Sigmoid colon (tissue), 7 donors: Measurements from ENCODE around the gene ESYT1. TPM values are rescaled to one million over a fixed set of nuclear protein-coding genes. Genes with fewer than 3 reads are reported as not detected.
"Not testable (repeated sequence)": the region's sequence is repeated elsewhere in the genome, so short reads cannot be mapped to it uniquely, and the experiment has no call there.

Source experiments
- DNase-seq: peaks from one replicate; pipeline ENCODE4 v3.0.0-alpha.2; 2019
- H3K27ac ChIP-seq, 4 donors: fragments of 200-600 bp; sonication (generic); one replicate each; pipeline ENCODE4 v1.5.1; 2016 to 2019; ENCODE audit warnings: mild to moderate bottlenecking in 1 of 4
- H3K27me3 ChIP-seq, 3 donors: fragments of 200-600 bp; sonication (generic); one replicate each; pipeline ENCODE4 v1.5.1; 2019; ENCODE audit warnings: mild to moderate bottlenecking in 1 of 3
- H3K36me3 ChIP-seq, 4 donors: fragments of 200-600 bp; sonication (generic); one replicate each; pipeline ENCODE4 v1.5.1; 2016 to 2019
- H3K4me1 ChIP-seq, 4 donors: fragments of 200-600 bp; sonication (generic); one replicate each; pipeline ENCODE4 v1.5.1; 2017 to 2019
- H3K4me3 ChIP-seq, 4 donors: fragments of 200-600 bp; sonication (generic); one replicate each; pipeline ENCODE4 v1.5.1; 2017 to 2019; ENCODE audit warnings: mild to moderate bottlenecking in 2 of 4, moderate library complexity in 1 of 4
- H3K9me3 ChIP-seq, 4 donors: fragments of 200-600 bp in 3 of 4; sonication (generic) in 3 of 4; one replicate each; pipeline versions ENCODE4 v1.5.1 to v1.6.1; 2013 to 2019
- EP300 ChIP-seq, 4 donors: sonication (generic); formaldehyde crosslinking; IDR thresholded peaks; one replicate each; pipeline ENCODE4 v1.6.1; 2017; ENCODE audit warnings: antibody characterized with exemption in 4 of 4
- POLR2A ChIP-seq, 2 donors: fragments of 450-650 bp; IDR thresholded peaks; one replicate each; pipeline ENCODE4 v1.6.1; 2016; ENCODE audit warnings: antibody characterized with exemption in 2 of 2, mild to moderate bottlenecking in 2 of 2, moderate library complexity in 2 of 2
- POLR2AphosphoS5 ChIP-seq, 4 donors: sonication (generic); formaldehyde crosslinking; IDR thresholded peaks; one replicate each; pipeline ENCODE4 v1.6.1; 2017; ENCODE audit warnings: antibody characterized with exemption in 4 of 4
- WGBS, 2 donors: extraction: QIAGEN DNeasy Blood & Tissue Kit; methylation state at CpG; one replicate each; pipeline ENCODE4 v1.1.7; 2013; 5-methylcytosine and 5-hydroxymethylcytosine counted together
- intact Hi-C: fragments of 100-400 bp; cut with DNase I; formaldehyde crosslinking; loops from one replicate; pipeline ENCODE4 v1.15.1; 2023
- polyA plus RNA-seq, 3 donors: library from polyadenylated mRNA; stranded (reverse); fragments of 200-250 nt; gene quantifications; one replicate each; pipeline ENCODE4 v1.2.3, GENCODE V29; 2013
- total RNA-seq, 4 donors: library from RNA; depleted of rRNA; stranded (reverse); fragments of >200 nt; gene quantifications; one replicate each; pipeline ENCODE4 v1.1.0, GENCODE V29; 2016
- TF ChIP-seq, protein P1 (sequence below), 4 experiments: fragments of 450-650 bp in 3 of 4; fragments of 200-600 bp in 1 of 4; IDR thresholded peaks; one replicate each; pipeline ENCODE4 v1.5.1; 2016 to 2019; ENCODE audit warnings: antibody characterized with exemption in 4 of 4, mild to moderate bottlenecking in 3 of 4, moderate library complexity in 2 of 4
- donor health status: healthy with polysubstance abuse.
- donor health status: Bipolar disorder and iron deficiency.
- donor health status: healthy.

The ESYT1 gene
- total and polyA plus RNA-seq, 7 donors = 9.0 to 102 (median 73.9) TPM

DNA sequence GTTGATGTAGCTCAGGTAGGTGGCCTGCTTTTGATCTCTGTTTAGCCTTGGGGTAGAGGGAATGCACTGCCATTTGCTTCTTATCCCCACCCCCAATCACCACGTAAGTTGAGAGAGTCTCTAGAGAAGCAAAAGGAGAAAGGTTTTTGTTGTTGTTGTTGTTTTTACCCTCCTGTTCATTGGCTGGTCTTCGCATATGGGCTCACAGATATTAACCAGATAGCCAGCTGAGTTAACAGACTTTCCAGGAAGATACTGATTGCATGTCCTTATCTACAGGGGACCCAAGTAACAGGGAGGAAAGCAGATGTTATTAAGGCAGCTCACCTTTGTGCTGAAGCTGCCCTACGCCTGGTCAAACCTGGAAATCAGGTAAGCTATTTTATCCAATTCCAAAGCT, 20.8 kb upstream of the ESYT1 start:
- intact Hi-C loops = no loop called here
- peaks cover 0 to 27% (median 21%) of the 10 kb centered on the region in 4 donors for H3K4me1 ChIP-seq
- H3K27me3 ChIP-seq = no peaks in the 10 kb centered on the region
- H3K4me3 ChIP-seq = no peak overlapping the region
- no peak for DNase-seq
- peaks cover 36 to 57% (median 48%) of the 10 kb centered on the region in 4 donors for H3K36me3 ChIP-seq
- H3K27ac ChIP-seq = no peak overlapping the region
- 95 to 96% methylated on average over 3 of the region's 3 CpGs for WGBS, 2 donors
- H3K9me3 ChIP-seq = no peaks in the 10 kb centered on the region
- TF ChIP-seq POLR2A (IDR thresholded peaks at IDR 0.05) (no peak), POLR2AphosphoS5 (IDR thresholded peaks at IDR 0.05) (no peak), EP300 (IDR thresholded peaks at IDR 0.05) (no peak)
- TF ChIP-seq, protein P1, sequence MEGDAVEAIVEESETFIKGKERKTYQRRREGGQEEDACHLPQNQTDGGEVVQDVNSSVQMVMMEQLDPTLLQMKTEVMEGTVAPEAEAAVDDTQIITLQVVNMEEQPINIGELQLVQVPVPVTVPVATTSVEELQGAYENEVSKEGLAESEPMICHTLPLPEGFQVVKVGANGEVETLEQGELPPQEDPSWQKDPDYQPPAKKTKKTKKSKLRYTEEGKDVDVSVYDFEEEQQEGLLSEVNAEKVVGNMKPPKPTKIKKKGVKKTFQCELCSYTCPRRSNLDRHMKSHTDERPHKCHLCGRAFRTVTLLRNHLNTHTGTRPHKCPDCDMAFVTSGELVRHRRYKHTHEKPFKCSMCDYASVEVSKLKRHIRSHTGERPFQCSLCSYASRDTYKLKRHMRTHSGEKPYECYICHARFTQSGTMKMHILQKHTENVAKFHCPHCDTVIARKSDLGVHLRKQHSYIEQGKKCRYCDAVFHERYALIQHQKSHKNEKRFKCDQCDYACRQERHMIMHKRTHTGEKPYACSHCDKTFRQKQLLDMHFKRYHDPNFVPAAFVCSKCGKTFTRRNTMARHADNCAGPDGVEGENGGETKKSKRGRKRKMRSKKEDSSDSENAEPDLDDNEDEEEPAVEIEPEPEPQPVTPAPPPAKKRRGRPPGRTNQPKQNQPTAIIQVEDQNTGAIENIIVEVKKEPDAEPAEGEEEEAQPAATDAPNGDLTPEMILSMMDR (IDR thresholded peaks at IDR 0.05) = no peak

DNA sequence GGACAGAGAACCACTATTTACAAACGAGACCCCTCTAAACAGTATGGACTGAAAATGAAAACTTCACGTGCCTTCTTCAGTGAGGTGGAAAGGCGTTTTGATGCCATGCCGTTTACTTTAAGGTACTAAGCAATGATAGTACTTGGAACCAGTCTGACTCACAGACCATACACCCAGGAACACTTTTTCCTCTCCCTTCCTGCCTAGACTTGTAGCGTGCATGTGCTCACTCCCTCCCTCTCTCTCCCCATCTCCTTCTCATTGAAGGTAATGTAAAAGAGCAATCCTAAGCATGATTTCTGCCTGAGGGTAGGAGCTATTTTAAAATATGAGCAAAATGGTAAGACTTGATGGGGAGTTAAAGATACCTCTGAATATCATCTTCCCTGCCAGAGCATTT, 17.5 kb upstream of the ESYT1 start:
- 93 to 96% methylated on average over 5 of the region's 5 CpGs for WGBS, 2 donors
- no peak for DNase-seq
- Histone ChIP-seq H3K27me3 (no peaks in the 10 kb centered on the region), H3K4me1 (peaks cover 0 to 14% (median 11%) of the 10 kb centered on the region in 4 donors), H3K4me3 (no peak overlapping the region), H3K36me3 (peaks cover 43 to 76% (median 61%) of the 10 kb centered on the region in 4 donors), H3K27ac (no peak overlapping the region), H3K9me3 (no peaks in the 10 kb centered on the region)
- no peak for TF ChIP-seq POLR2AphosphoS5 (IDR thresholded peaks at IDR 0.05)
- no peak for TF ChIP-seq POLR2A (IDR thresholded peaks at IDR 0.05)
- intact Hi-C loops = no loop called here

DNA sequence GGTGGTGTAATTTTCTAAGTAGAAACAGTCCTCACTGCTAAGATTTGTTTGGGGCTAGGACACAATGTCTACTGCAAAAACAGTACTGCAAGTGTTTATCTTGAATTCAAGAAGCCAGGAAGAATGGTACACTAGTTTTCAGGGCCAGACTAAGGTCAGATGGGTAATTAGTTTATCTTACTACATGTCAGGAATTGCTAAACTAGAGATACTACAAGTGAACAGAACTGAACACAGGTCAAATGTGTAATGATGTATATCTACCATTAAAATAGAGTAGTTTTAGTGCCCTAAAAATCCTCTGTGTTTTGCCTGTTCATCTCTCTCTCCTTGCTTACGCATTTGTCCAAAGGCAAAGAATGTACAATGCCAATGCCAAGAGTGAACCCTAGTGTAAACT, 14.0 kb upstream of the ESYT1 start:
- intact Hi-C loops = no loop called here
- Histone ChIP-seq H3K36me3 (peaks cover 30 to 50% (median 41%) of the 10 kb centered on the region in 4 donors), H3K27me3 (no peaks in the 10 kb centered on the region), H3K4me1 (peaks cover 0 to 22% (median 9%) of the 10 kb centered on the region in 4 donors), H3K9me3 (no peaks in the 10 kb centered on the region), H3K4me3 (no peak overlapping the region), H3K27ac (no peak overlapping the region)
- no peak for DNase-seq
- TF ChIP-seq POLR2A (IDR thresholded peaks at IDR 0.05) = no peak
- no peak for TF ChIP-seq EP300 (IDR thresholded peaks at IDR 0.05)
- no peak for TF ChIP-seq POLR2AphosphoS5 (IDR thresholded peaks at IDR 0.05)
- TF ChIP-seq, protein P1 (IDR thresholded peaks at IDR 0.05) = no peak
- WGBS, 2 donors = 96 to 100% methylated on average over 1 of the region's 1 CpG

DNA sequence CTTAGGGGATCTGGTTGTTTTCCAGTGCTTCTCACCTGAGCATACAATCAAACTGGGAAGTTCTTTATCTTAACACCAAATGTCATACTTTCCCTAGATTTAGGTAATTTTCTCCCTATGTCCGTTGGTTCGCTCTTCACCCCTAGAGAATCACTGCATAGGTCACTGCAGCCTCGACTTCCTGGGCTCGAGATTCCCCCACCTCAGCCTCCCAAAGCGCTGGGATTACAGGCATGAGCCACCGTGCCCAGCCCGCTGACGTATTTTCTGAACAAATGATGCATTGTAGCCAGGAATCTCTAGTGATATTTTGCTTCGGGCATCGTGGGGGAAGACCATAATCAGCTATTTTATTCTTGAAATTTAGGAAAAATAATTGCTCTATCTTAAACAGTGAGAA, 12.7 kb upstream of the ESYT1 start:
- Histone ChIP-seq H3K27ac (peak overlapping the region; percentile 87 to 98 (median 94)), H3K27me3 (no peaks in the 10 kb centered on the region), H3K4me1 (peaks cover 0 to 34% (median 21%) of the 10 kb centered on the region in 4 donors), H3K4me3 (peak overlapping the region; percentile 59 to 88 (median 64)), H3K36me3 (peaks cover 18 to 41% (median 32%) of the 10 kb centered on the region in 4 donors), H3K9me3 (no peaks in the 10 kb centered on the region)
- peak; percentile 77 for DNase-seq
- WGBS, 2 donors = 48% methylated on average over 10 of the region's 10 CpGs
- TF ChIP-seq EP300 (IDR thresholded peaks at IDR 0.05) (no peak), POLR2A (IDR thresholded peaks at IDR 0.05) (no peak), POLR2AphosphoS5 (IDR thresholded peaks at IDR 0.05) (no peak)
- TF ChIP-seq, protein P1 (IDR thresholded peaks at IDR 0.05) = no peak
- intact Hi-C loops = loop anchor here (5.0 kb wide), 1 partner anchor 1407 kb away; the partner anchor contains the start of genes DDIT3 and MBD6

DNA sequence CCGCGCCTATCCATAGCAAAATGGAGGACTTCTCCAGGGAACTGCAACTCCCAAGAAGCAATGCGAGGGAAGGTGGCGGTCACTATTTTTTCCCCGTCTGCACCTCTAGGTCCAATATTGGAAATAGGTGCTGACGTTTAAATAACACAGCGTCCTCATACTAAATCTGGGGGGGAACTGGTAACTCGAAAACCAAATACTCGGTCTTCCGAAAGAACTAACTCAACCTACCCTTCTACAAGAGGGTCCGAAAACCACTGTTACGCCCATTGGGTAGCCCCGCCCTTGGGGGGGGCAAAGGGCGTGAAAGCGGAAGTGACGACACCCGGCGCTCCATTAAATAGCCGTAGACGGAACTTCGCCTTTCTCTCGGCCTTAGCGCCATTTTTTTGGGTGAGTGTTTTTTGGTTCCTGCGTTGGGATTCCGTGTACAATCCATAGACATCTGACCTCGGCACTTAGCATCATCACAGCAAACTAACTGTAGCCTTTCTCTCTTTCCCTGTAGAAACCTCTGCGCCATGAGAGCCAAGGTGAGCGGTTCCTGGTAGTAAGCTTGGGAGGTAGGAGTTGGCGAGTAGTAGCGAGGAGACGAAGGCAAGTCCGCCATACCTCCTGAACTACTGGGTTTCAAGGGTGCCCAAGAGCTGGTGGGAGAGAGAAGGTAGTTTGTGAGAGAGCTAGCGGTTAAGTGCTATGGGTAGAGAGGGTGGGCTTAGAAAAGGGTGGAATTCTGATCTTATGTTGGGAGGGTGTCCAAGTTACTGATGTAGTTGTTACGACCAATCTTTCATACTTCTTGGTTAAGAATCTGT, 11.6 kb upstream of the ESYT1 start, which contains the start of gene RPL41:
TSS of gene RPL41 (plus strand) at position 367 of the 815 bp plus-strand sequence.
- peaks cover 15 to 41% (median 29%) of the 10 kb centered on the region in 4 donors for H3K36me3 ChIP-seq
- peak within 1 kb of the TSS; percentile 87 to 98 (median 94) for H3K27ac ChIP-seq
- TF ChIP-seq POLR2AphosphoS5 (IDR thresholded peaks at IDR 0.05) = peak; percentile 100
- TF ChIP-seq EP300 (IDR thresholded peaks at IDR 0.05) = no peak
- TF ChIP-seq, protein P1 (IDR thresholded peaks at IDR 0.05) = no peak
- peak; percentile 99 for TF ChIP-seq POLR2A (IDR thresholded peaks at IDR 0.05)
- peak within 1 kb of the TSS; percentile 59 to 88 (median 64) for H3K4me3 ChIP-seq
- 0% methylated on average over 34 of the region's 34 CpGs for WGBS, 2 donors
- intact Hi-C loops = loop anchor here (5.0 kb wide), 1 partner anchor 1406 kb away; the partner anchor contains the start of genes DDIT3 and MBD6
- H3K9me3 ChIP-seq = no peaks in the 10 kb centered on the region
- H3K4me1 ChIP-seq = peaks cover 0 to 36% (median 24%) of the 10 kb centered on the region in 4 donors
- peak; percentile 98 for DNase-seq
- no peaks in the 10 kb centered on the region for H3K27me3 ChIP-seq

DNA sequence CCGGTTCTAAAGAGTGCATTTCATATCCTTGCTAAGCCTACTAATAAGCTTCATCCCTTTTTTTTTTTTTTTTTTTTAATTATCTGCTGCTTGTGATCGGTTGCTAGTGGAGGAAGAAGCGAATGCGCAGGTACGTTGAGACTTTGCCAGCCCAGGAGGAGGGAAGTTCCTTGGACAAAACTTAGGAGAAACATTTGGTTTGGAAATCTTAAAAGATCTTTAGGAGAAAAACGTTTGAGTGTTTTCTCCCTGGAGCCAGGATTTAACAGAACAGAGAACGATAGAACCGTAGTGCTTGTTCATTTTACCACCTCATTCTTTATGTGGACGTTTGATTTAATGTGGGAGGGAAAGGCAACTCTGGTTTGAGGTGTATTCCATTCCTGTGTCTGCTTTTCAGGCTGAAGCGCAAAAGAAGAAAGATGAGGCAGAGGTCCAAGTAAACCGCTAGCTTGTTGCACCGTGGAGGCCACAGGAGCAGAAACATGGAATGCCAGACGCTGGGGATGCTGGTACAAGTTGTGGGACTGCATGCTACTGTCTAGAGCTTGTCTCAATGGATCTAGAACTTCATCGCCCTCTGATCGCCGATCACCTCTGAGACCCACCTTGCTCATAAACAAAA, 10.9 kb upstream of the ESYT1 start:
- Histone ChIP-seq H3K27ac (peak overlapping the region; percentile 87 to 98 (median 94)), H3K4me1 (peaks cover 0 to 39% (median 26%) of the 10 kb centered on the region in 4 donors), H3K36me3 (peaks cover 17 to 41% (median 25%) of the 10 kb centered on the region in 4 donors), H3K4me3 (peak overlapping the region; percentile 59 to 88 (median 64))
- H3K27me3 ChIP-seq, DNase-seq, H3K9me3 ChIP-seq: not testable (repeated sequence)
- intact Hi-C loops = loop anchor here (5.0 kb wide), 1 partner anchor 1405 kb away; the partner anchor contains the start of genes DDIT3 and MBD6
- 0 to 5% methylated on average over 12 of the region's 16 CpGs for WGBS, 2 donors
